H7 (cell line): ENCODE data around the gene CDC42BPG. TPM values are rescaled to one million over a fixed set of nuclear protein-coding genes. Genes with fewer than 3 reads are reported as not detected.
A peak's percentile ranks its signal among the peaks of the same experiment; 100 is the strongest.

Experiments
- DNase-seq: peaks from one replicate; pipeline ENCODE4 v3.0.0; 2012
- H3K27me3 ChIP-seq: 2 replicates; pipeline ENCODE4 v1.6.0; 2011; ENCODE audit warnings: mild to moderate bottlenecking, low read length; ENCODE audit not compliant: control insufficient read depth, insufficient read depth
- H3K36me3 ChIP-seq: replicated peaks from 2 replicates; pipeline ENCODE4 v1.5.1; 2011; ENCODE audit warnings: low read length; ENCODE audit not compliant: control insufficient read depth, insufficient read depth
- H3K4me3 ChIP-seq: 2 replicates; pipeline ENCODE4 v1.5.1; 2011; ENCODE audit warnings: low read depth, mild to moderate bottlenecking, control low read depth, low read length, moderate library complexity; ENCODE audit not compliant: insufficient read depth
- total RNA-seq: library from RNA; depleted of rRNA; stranded (reverse); fragments of >200 nt; shearing (Covaris generic); gene quantifications from 2 replicates; pipeline ENCODE4 v1.2.3, GENCODE V29; 2014

The CDC42BPG gene
- total RNA-seq, 1 experiment from 2014 or later = 2.3 TPM

DNA sequence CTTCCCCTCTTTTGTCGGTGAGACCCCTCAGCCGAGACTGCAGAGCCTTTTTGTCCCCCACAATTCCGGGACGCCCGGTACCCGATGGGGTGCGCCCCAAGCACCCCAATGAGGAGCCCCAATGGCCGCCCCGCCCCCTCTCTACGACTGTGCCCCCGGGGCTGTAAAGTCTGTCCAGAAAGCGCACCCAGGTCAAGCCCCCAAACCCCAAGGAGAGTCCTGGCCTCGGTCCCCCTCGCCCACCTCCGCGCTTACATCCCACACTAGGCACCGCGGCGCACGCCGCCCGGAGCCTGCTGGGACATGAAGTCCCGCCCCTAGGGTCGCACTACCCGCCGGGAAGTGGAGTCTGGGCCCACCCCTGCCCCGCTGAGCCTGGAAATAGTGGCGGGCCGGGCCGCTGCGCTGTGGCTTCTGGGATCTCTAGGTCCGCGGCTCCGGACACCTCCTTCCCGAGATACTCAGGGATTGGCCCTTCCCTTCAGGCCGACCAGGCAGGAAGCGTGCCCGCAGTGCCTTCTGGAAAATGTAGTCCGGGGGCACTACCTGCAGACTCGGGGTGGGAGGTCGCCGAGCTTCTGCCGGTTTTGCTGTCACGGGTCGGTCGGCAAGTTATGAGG, 34.1 kb downstream of the CDC42BPG start, which contains the start of gene MEN1:
TSS of gene MEN1 (minus strand) at position 281 of the 620 bp plus-strand sequence. CDS start 442 bp downstream, outside the sequence.
- Histone ChIP-seq H3K27me3 (no peaks in the 10 kb centered on the region), H3K4me3 (peak within 1 kb of the TSS; percentile 59), H3K36me3 (peaks cover 14% of the 10 kb centered on the region)
- DNase-seq = peak; percentile 99

DNA sequence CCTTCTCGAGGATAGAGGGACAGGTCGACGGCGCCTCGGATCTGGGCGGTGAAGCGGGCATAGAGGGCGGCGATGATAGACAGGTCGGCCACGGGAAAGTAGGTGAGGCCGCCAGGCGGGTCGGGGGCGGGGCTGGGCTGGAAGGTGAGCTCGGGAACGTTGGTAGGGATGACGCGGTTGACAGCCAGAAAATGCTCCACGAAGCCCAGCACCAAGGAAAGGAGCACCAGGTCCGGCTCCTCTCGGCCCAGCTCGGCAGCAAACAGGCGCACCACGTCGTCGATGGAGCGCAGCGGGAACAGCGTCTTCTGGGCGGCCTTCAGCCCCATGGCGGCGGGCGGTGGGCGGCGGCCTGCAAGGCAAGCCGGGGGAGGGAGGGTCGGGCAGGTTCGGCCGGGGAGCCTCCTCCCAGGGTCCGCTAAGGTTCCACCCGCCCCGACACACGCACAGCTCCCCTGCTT, 34.6 kb downstream of the CDC42BPG start:
- no peaks in the 10 kb centered on the region for H3K27me3 ChIP-seq
- peaks cover 15% of the 10 kb centered on the region for H3K36me3 ChIP-seq
- H3K4me3 ChIP-seq = peak overlapping the region; percentile 59
- peak; percentile 93 for DNase-seq

DNA sequence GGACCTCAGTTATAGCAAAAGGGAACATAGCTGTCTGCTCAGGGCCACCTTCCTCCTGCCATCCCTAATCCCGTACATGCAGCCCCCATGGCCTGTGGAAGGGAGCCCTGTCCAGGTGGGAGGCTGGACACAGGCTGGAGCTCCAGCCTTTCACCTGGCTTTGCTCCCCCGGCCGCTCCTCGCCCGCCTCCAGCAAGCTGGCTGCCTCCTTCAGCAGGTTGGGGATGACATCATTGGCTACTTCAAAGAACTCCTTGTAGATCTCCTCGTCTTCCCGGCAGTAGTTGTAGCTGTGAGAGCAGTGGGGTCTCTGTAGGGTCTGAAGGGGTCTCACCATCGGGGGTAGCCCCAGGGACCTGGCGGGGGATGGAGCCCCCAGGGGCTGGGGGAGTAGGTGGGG, 39.0 kb downstream of the CDC42BPG start:
- Histone ChIP-seq H3K27me3 (no peaks in the 10 kb centered on the region), H3K36me3 (peaks cover 15% of the 10 kb centered on the region), H3K4me3 (no peak overlapping the region)
- peak; percentile 37 for DNase-seq

DNA sequence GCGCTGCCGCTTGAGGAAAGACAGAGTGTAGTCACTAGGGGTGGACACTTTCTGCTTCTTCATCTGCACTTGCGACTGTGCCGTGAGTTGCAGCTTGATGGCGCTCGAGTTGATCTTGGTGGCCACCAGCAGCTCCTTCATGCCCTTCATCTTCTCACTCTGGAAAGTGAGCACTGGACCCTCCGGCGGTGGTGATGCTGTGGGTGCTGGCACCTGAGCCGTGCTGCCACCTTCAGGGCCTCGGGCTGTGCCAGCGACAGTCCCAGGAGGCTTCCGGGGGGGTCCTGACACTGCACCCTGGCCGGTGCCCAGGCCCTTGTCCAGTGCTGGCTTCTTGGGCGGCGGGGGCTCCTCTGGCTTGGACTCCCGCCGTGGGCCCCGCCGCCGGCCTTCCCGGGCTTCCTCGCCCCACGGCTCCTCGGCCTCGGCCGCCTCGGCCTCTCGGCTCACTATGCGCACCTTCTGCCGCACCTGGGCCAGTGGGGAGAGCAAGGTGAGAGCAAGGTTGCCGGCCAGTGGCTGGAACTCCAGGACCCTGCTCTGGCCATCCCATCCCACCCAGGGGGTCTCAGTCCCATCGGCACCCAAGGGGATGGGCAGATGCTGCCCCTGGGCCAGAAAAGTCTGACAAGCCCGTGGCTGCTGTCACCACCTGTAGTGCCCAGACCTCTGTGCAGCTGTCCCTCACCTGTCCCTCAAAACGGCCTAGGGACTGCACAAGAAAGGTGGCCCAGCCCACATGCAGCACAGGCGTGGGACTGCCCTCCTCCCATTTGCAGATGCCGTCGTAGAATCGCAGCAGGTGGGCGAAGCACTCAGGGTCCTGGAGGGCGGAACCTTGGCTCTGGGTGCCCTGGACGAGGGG, 39.9 kb downstream of the CDC42BPG start:
- Histone ChIP-seq H3K36me3 (peaks cover 15% of the 10 kb centered on the region), H3K4me3 (no peak overlapping the region), H3K27me3 (no peaks in the 10 kb centered on the region)
- DNase-seq = peak; percentile 72

DNA sequence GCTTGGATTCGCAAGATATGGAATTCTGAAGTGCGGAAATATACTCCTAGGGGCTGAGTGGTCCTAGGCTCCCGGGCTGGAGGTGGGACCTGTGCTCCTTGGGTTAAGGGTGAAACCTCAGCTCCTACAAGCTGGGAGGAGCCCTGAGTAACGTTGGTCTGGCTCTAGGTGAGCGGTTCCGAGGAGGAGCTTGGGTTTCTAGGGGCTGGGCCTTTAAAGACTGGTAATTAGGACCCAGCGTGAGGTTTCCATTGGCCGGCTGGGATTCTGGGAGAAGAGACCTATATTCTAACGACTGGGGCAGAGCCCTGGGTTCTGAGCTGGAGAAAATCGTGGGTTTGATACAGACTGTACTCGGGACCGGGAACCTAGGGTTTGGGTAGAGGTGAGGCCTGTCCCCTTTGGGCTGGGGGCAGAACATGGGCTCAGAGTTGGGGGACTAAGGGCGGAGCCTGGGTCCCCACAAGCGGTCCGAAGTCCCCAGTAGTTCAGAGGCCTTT, 40.6 kb downstream of the CDC42BPG start:
- no peaks in the 10 kb centered on the region for H3K27me3 ChIP-seq
- H3K36me3 ChIP-seq = peaks cover 17% of the 10 kb centered on the region

DNA sequence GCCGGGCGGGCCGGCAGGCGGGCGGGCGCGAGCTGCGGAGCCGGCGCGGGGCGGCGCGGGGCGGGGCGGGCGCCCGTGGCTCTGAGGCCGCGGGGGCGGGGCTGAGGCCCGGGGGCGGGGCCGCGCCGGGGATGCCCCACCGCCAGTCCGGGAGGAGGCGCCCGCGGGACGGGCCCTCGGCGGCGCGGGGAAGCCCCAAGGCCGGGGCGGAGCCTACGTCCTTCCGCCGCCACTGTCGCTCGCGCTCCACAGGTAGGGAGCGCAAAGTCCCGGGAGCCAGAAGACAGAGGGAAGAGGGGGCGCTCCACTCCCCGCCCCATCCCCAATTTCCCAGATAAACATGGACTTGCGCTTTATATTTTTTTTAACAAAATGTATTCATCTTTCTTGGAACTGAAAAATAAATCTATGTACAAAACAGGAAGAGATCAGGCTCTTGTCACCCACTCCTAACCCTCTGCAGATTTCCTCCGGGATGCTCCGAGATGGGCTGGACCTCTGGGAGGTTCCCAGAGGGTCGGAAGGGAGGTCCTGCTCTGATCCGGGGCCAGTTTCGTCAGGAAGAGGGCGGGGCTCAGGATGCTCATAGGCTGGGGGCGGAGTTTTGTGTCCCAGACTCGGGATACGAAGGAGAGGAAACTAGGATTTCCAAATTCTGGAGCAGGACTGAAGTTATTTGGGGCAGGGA, 41.2 kb downstream of the CDC42BPG start, which contains the start of gene MAP4K2:
TSS of gene MAP4K2 (minus strand) at position 57 of the 688 bp plus-strand sequence. CDS start 65 bp downstream, outside the sequence.
- no peaks in the 10 kb centered on the region for H3K27me3 ChIP-seq
- peak; percentile 100 for DNase-seq
- H3K4me3 ChIP-seq = peak within 1 kb of the TSS; percentile 63
- peaks cover 17% of the 10 kb centered on the region for H3K36me3 ChIP-seq

More for the DNA sequence above, 40.6 kb downstream of the CDC42BPG start:
- H3K4me3 ChIP-seq = peak overlapping the region; percentile 63
- peak; percentile 86 for DNase-seq

DNA sequence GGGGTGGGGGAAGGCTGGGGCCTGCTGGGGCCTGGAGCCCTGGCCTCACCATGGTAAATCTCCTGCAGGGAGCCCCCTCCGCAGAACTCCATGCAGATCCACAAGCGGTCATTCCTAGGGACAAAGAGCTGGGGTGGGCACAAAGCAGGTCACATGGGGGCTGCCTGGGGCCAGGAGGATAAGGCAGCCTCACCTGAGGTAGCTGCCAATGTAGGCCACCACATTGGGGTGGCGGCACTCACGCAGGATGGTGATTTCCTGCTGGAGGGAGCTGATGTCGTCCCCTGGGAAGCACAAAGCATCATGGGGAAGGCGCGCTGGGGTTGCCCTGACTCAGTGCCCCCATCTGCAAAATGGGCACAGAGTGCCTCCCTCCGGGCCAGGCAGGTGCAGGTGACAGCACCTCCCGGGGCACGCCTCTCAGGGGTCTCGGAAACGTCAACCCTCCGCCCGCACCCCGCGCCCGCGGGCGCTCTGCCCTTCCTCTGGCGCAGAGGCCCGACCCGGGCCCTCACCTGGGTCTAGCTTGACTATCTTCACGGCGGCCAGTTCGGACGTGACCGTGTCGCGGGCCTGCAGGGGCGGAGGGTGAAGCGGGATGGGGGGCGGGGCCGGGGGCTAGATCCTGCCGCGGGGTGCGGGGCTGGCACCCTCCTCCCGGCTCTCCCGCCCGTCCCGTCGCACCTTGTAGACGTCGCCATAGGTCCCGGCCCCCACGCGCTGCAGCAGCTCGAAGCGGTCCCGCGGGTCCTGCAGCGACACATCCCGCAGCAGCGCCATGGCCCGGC, 41.9 kb downstream of the CDC42BPG start:
- peaks cover 13% of the 10 kb centered on the region for H3K36me3 ChIP-seq
- DNase-seq = peak; percentile 68
- H3K4me3 ChIP-seq = peak overlapping the region; percentile 63
- H3K27me3 ChIP-seq = no peaks in the 10 kb centered on the region

DNA sequence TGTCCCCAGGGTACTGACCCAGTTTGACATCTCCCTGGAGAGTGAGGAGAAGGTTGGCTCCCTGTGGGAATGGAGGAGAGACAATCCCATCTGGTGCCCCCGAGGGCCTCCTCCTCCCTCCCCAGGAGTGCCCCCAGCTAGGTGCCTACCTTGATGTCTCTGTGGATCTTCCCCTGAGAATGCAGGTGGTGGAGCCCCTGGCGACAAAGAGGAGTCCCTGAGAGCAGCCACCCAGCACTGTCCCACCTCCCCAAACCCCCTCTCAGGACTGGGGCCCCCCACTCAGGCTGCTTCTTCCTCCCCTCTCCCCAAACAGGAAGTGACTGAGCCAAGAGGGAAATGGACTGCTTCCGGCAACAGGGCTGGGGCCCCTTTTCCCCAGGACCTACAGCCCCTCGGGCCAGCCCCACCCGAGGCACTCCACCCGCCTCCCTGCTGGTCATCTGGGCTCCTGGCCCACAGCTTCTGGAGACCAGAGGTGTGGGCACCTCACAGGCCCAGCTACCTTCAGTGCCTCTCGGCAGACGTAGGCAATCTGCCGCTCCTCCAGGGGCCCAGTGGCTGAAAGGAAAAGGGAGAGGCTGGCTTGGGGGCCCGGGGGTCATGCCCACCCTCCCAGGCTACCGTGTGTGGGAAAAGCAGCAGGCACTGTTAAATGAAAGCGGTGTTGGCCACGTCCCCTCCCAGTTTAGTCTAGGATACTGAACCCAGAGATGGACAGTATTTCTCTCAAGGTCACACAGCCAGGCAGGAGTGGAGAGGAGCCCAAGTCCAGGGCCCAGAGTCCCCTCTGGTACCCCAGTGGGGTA, 42.7 kb downstream of the CDC42BPG start:
- Histone ChIP-seq H3K27me3 (no peaks in the 10 kb centered on the region), H3K4me3 (no peak overlapping the region), H3K36me3 (peaks cover 9% of the 10 kb centered on the region)
- DNase-seq = peak; percentile 50

DNA sequence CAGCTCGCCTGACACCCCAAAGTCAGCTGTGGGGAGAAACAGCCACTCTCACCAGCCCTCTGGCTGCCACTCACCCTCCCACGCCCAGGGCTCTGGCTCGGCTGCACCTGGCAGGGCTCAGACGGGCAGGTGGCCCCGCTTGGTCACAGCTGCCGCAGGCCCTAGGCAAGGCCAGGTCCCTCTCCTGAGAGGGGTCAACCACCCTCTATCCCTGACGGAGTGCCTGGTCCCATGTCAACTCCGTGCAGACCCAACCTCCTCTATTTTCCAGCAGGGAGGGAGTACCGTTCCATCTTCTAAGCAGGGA, 43.3 kb downstream of the CDC42BPG start:
- Histone ChIP-seq H3K27me3 (no peaks in the 10 kb centered on the region), H3K36me3 (peaks cover 5% of the 10 kb centered on the region), H3K4me3 (no peak overlapping the region)
- DNase-seq = peak; percentile 37

DNA sequence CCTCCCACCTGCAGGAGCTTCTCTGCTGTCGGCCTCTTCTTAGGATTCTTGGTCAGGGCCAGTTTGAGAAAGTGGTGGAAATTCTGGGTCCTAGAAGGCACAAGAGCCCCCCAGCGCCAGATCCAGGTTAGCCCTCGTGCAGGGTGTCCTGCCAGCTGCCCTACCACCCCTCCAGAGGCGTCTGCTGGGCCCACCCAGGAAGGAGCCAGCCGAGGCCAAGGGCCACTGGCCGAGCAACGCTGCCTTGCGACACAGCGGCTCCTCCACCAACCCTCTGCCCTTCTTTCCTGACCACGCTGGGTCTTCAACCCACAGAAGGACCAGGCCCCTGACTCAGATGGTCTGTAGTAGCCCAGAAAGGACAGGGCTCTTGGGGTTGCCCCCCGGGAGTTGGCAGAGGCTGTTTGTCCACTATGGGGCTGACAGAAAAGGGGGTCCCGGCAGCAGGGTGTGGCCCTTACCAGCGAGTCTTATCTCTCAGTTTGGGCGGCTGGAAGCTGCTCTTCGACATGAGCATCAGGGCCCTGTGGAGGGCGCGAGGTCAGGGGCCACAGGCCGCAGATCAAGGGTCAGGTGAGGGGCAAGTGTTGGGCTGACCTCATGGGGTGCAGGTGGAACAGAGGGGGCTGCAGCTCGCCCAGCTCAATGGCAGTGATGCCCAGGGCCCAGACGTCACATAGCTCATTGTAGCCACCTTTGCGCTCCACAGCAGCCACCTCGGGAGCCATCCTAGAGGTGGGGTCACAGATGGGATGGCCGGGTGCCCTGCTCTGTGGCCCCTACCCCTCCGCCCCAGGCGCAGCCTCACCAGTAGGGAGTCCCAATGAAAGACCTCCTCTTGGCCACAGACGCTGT, 43.9 kb downstream of the CDC42BPG start:
- H3K36me3 ChIP-seq = peaks cover 3% of the 10 kb centered on the region
- peak; percentile 33 for DNase-seq
- no peak overlapping the region for H3K4me3 ChIP-seq
- no peaks in the 10 kb centered on the region for H3K27me3 ChIP-seq

DNA sequence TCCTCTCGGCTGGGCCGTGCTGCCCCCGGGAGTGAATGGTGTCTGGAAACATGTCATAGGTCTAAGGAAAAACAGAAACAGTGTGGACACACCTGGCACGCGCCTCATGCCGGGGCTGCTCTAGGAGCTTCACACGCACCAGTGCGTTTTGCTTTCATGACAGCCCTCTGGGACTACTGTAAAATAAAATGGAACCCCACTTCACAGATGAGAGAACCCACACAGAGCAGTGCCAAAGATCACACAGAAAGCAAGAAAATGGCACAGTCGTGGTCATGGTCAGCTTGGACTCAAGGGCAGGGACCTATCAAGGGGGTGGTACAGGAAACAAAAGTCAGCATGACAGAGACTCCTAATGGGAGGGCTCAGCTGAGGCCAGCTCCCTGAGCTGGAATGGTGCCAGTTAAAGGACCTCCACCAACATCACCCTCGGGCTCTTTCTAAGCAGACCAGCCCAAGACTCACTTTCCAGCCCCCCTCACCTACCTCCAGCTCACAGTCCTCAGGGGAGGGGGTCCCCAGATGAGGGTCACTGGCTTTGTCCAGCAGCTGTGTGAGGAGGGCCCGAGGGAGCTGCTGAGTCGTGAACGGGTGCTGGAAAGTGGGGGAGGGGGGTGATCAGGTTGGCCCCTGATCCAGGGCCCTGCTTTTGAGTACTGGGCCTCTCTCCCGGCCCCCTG, 44.7 kb downstream of the CDC42BPG start:
- DNase-seq = peak; percentile 33
- Histone ChIP-seq H3K4me3 (no peak overlapping the region), H3K27me3 (no peaks in the 10 kb centered on the region), H3K36me3 (peaks cover 2% of the 10 kb centered on the region)

DNA sequence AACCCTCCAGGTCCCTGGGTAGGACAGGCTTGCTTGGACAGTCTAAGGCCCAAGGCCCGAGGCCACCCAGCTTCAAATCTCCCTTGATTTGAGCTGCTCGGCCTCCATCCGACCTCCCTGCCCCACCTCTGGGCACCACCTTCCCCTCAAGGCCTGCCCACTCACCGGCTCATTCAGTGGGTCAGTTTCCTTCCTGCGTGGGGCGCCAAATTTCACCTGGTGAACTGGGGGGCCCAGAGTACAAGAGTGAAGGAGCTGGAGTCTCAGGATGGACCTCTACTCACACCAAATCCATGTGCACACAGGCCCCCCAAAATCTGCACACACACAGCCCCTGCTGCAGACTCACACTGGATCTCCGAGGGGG, 45.2 kb downstream of the CDC42BPG start:
- Histone ChIP-seq H3K27me3 (no peaks in the 10 kb centered on the region), H3K4me3 (no peak overlapping the region), H3K36me3 (peaks cover 2% of the 10 kb centered on the region)
- DNase-seq = peak; percentile 32
